Right atrium auricular region (tissue), 2 donors: ENCODE results near the gene PTX3. TPM values are rescaled to one million over a fixed set of nuclear protein-coding genes. Genes with fewer than 3 reads are reported as not detected.

ENCODE experiments used
- DNase-seq: peaks from one replicate; pipeline ENCODE4 v3.0.0-alpha.2; 2019; ENCODE audit warnings: low spot score
- H3K27ac ChIP-seq, 2 donors: fragments of 200-600 bp; sonication (generic); 1 replicate in 1 of 2; 2 replicates in 1 of 2; pipeline ENCODE4 v1.5.1; 2016 to 2019
- H3K27me3 ChIP-seq, 2 donors: fragments of 200-600 bp; sonication (generic); one replicate each; pipeline versions ENCODE4 v1.5.1 to v1.6.0; 2017 to 2019
- H3K36me3 ChIP-seq: fragments of 200-600 bp; sonication (generic); one replicate; pipeline ENCODE4 v1.5.1; 2016
- H3K4me1 ChIP-seq, 2 donors: fragments of 200-600 bp; sonication (generic); one replicate each; pipeline versions ENCODE4 v1.5.1 to v1.6.0; 2017 to 2019
- H3K4me3 ChIP-seq, 2 donors: fragments of 200-600 bp; sonication (generic); 1 replicate in 1 of 2; 2 replicates in 1 of 2; pipeline ENCODE4 v1.5.1; 2017 to 2019; ENCODE audit warnings: mild to moderate bottlenecking in 1 of 2, moderate library complexity in 1 of 2
- H3K9me3 ChIP-seq, 2 donors: fragments of 200-600 bp; sonication (generic); one replicate each; pipeline ENCODE4 v1.5.1; 2019
- total RNA-seq, 2 donors: library from RNA; depleted of rRNA; stranded (reverse); fragments of >200 nt; gene quantifications; one replicate each; pipeline ENCODE4 v1.1.0, GENCODE V29; 2016
- TF ChIP-seq, protein P1 (sequence below), 2 donors: fragments of 200-600 bp; sonication (generic); IDR thresholded peaks; one replicate each; pipeline ENCODE4 v1.5.1; 2019; ENCODE audit warnings: antibody characterized with exemption in 2 of 2

PTX3 gene
- total RNA-seq, 2 donors from 2014 or later, result 0.59 to 2.6 TPM

DNA sequence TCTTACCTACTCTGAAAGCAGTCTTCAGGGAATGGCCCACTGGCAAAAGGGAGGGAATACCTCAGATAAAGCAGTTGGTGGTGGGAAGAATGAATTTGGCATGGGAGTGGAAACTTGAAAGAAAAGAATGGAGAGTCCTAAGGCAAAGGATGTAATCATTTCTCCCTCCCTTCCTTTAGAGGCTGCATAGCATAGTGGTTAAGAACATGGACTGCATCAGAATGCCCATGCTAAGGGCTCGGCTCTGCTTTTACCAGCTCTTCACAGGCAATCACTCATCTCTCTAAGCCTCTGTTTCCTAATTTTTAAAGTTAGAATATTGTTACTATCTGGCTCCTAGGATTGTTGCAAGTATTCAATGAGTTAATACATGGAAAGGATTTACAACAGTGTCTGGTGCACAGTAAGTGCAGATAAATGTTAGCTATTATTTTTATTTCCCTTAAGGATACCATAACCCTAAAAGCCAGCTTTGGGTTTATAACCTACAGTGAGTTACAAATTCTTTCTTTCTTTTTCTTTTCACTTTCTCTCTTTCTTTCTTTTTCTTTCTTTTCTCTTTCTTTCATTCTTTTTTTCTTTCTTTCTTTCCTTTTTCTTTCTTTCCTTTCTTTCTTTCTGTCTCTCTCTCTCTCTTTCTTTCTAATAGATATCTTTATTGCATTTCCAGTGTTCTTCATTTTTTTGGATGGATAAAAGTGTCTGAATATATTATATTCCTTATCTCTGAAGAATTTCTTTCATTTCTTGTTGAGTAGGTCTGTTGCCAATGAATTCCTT is 43.0 kb downstream of the PTX3 start:
- TF ChIP-seq, protein P1, sequence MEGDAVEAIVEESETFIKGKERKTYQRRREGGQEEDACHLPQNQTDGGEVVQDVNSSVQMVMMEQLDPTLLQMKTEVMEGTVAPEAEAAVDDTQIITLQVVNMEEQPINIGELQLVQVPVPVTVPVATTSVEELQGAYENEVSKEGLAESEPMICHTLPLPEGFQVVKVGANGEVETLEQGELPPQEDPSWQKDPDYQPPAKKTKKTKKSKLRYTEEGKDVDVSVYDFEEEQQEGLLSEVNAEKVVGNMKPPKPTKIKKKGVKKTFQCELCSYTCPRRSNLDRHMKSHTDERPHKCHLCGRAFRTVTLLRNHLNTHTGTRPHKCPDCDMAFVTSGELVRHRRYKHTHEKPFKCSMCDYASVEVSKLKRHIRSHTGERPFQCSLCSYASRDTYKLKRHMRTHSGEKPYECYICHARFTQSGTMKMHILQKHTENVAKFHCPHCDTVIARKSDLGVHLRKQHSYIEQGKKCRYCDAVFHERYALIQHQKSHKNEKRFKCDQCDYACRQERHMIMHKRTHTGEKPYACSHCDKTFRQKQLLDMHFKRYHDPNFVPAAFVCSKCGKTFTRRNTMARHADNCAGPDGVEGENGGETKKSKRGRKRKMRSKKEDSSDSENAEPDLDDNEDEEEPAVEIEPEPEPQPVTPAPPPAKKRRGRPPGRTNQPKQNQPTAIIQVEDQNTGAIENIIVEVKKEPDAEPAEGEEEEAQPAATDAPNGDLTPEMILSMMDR (IDR thresholded peaks at IDR 0.05), result no peak

GRCh38 chr3:157487339-157487738 is 50.7 kb downstream of the PTX3 start:
- H3K4me3 ChIP-seq, result no peak overlapping the region
- no peaks in the 10 kb centered on the region for H3K36me3 ChIP-seq
- no peaks in the 10 kb centered on the region for H3K4me1 ChIP-seq
- DNase-seq, result no peak
- no peaks in the 10 kb centered on the region for H3K9me3 ChIP-seq
- H3K27me3 ChIP-seq, result no peaks in the 10 kb centered on the region
- H3K27ac ChIP-seq, result no peak overlapping the region
- TF ChIP-seq, protein P1 (IDR thresholded peaks at IDR 0.05), result no peak

More for the DNA sequence above, 43.0 kb downstream of the PTX3 start:
- no peak for DNase-seq
- Histone ChIP-seq H3K27me3 (no peaks in the 10 kb centered on the region), H3K4me1 (no peaks in the 10 kb centered on the region), H3K27ac (no peak overlapping the region), H3K9me3 (no peaks in the 10 kb centered on the region), H3K4me3 (no peak overlapping the region), H3K36me3 (no peaks in the 10 kb centered on the region)

GRCh38 chr3:157488144-157488543 is 51.5 kb downstream of the PTX3 start:
- TF ChIP-seq, protein P1 (IDR thresholded peaks at IDR 0.05), result no peak

GRCh38 chr3:157491136-157491535 is 54.5 kb downstream of the PTX3 start:
- Histone ChIP-seq H3K27me3 (no peaks in the 10 kb centered on the region), H3K27ac (no peak overlapping the region), H3K36me3 (no peaks in the 10 kb centered on the region), H3K4me1 (no peaks in the 10 kb centered on the region), H3K4me3 (no peak overlapping the region), H3K9me3 (no peaks in the 10 kb centered on the region)
- DNase-seq, result no peak
- TF ChIP-seq, protein P1 (IDR thresholded peaks at IDR 0.05), result no peak

More at GRCh38 chr3:157488144-157488543, 51.5 kb downstream of the PTX3 start:
- Histone ChIP-seq H3K4me3 (no peak overlapping the region), H3K27ac (no peak overlapping the region), H3K9me3 (no peaks in the 10 kb centered on the region), H3K27me3 (no peaks in the 10 kb centered on the region), H3K4me1 (no peaks in the 10 kb centered on the region), H3K36me3 (no peaks in the 10 kb centered on the region)
- DNase-seq, result no peak

Other genes with a start within 250 kb of the PTX3 start
- gene VEPH1, start 66.6 kb downstream of the PTX3 start, total RNA-seq, result under 1 TPM; 0.48 to 0.86 TPM